KMS-11 (cell line): Measurements from ENCODE around the gene SH3PXD2B.
A peak's percentile ranks its signal among the peaks of the same experiment; 100 is the strongest.
"Not testable (repeated sequence)": the region's sequence is repeated elsewhere in the genome, so short reads cannot be mapped to it uniquely, and the experiment has no call there.

Experiments used
- H2AFZ ChIP-seq: fragments of 200-600 bp; sonication (generic); 2 replicates; pipeline ENCODE4 v1.6.1; 2016; ENCODE audit warnings: antibody characterized with exemption, mixed run types, low read depth
- H3K27ac ChIP-seq: fragments of 200-600 bp; sonication (generic); 2 replicates; pipeline ENCODE4 v1.6.1; 2016; ENCODE audit warnings: mild to moderate bottlenecking, mixed run types
- H3K27me3 ChIP-seq: fragments of 200-600 bp; sonication (generic); 2 replicates; pipeline ENCODE4 v1.6.1; 2017; ENCODE audit warnings: mild to moderate bottlenecking, low read depth, mixed run types, moderate library complexity; ENCODE audit not compliant: insufficient read depth
- H3K36me3 ChIP-seq: fragments of 200-600 bp; sonication (generic); 2 replicates; pipeline ENCODE4 v1.6.1; 2017; ENCODE audit warnings: mild to moderate bottlenecking, mixed run types; ENCODE audit not compliant: insufficient read depth
- H3K4me1 ChIP-seq: fragments of 200-600 bp; sonication (generic); 2 replicates; pipeline ENCODE4 v1.6.1; 2016; ENCODE audit warnings: mild to moderate bottlenecking, low read depth, mixed run types; ENCODE audit not compliant: poor library complexity, severe bottlenecking
- H3K4me2 ChIP-seq: fragments of 200-600 bp; sonication (generic); 2 replicates; pipeline ENCODE4 v1.7.0; 2016; ENCODE audit warnings: mild to moderate bottlenecking, mixed run types
- H3K4me3 ChIP-seq: fragments of 200-600 bp; sonication (generic); IDR thresholded peaks from 2 replicates; pipeline ENCODE4 v1.6.1; 2017; ENCODE audit warnings: low read depth, low read length, mixed read lengths; ENCODE audit not compliant: insufficient read depth
- H3K79me2 ChIP-seq: fragments of 200-600 bp; sonication (generic); 2 replicates; pipeline ENCODE4 v1.6.1; 2016; ENCODE audit warnings: low read depth, mixed run types; ENCODE audit not compliant: insufficient read depth
- H3K9ac ChIP-seq: fragments of 200-600 bp; sonication (generic); 2 replicates; pipeline ENCODE4 v1.6.1; 2016; ENCODE audit warnings: mild to moderate bottlenecking, mixed run types
- H4K20me1 ChIP-seq: fragments of 200-600 bp; sonication (generic); 2 replicates; pipeline ENCODE4 v1.6.1; 2016; ENCODE audit warnings: mild to moderate bottlenecking, mixed run types; ENCODE audit not compliant: insufficient read depth
- TF ChIP-seq, protein P1 (sequence below): fragments of 200-600 bp; sonication (generic); conservative IDR thresholded peaks from 2 replicates; pipeline ENCODE4 v1.6.1; 2017; ENCODE audit warnings: low read depth, mild to moderate bottlenecking, antibody characterized with exemption, low read length, moderate library complexity, mixed read lengths

The SH3PXD2B gene

GRCh38 chr5:172288465-172288864 is 165.9 kb downstream of the SH3PXD2B start:
- Histone ChIP-seq H2AFZ (no peak overlapping the region), H3K27ac (no peak overlapping the region), H4K20me1 (no peaks in the 10 kb centered on the region), H3K4me1 (no peaks in the 10 kb centered on the region), H3K27me3 (no peaks in the 10 kb centered on the region), H3K36me3 (no peaks in the 10 kb centered on the region), H3K4me3 (no peak overlapping the region), H3K79me2 (no peaks in the 10 kb centered on the region), H3K9ac (no peak overlapping the region), H3K4me2 (no peak overlapping the region)
- TF ChIP-seq, protein P1, sequence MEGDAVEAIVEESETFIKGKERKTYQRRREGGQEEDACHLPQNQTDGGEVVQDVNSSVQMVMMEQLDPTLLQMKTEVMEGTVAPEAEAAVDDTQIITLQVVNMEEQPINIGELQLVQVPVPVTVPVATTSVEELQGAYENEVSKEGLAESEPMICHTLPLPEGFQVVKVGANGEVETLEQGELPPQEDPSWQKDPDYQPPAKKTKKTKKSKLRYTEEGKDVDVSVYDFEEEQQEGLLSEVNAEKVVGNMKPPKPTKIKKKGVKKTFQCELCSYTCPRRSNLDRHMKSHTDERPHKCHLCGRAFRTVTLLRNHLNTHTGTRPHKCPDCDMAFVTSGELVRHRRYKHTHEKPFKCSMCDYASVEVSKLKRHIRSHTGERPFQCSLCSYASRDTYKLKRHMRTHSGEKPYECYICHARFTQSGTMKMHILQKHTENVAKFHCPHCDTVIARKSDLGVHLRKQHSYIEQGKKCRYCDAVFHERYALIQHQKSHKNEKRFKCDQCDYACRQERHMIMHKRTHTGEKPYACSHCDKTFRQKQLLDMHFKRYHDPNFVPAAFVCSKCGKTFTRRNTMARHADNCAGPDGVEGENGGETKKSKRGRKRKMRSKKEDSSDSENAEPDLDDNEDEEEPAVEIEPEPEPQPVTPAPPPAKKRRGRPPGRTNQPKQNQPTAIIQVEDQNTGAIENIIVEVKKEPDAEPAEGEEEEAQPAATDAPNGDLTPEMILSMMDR, result no peak

GRCh38 chr5:172287140-172287539 is 167.2 kb downstream of the SH3PXD2B start:
- not testable (repeated sequence) for H3K4me3 ChIP-seq, H3K4me1 ChIP-seq, H2AFZ ChIP-seq, H3K27me3 ChIP-seq, H3K27ac ChIP-seq, H3K79me2 ChIP-seq, H3K36me3 ChIP-seq, H3K9ac ChIP-seq, H4K20me1 ChIP-seq, H3K4me2 ChIP-seq

- H3K36me3 ChIP-seq, result no peaks in the 10 kb centered on the region
- H3K4me2 ChIP-seq, result peak overlapping the region; percentile 76; the same call in 1 of the 2 replicates
- H3K4me1 ChIP-seq, result peaks cover 4% of the 10 kb centered on the region
- H3K79me2 ChIP-seq, result no peaks in the 10 kb centered on the region
- H3K9ac ChIP-seq, result no peak overlapping the region
- H4K20me1 ChIP-seq, result no peaks in the 10 kb centered on the region
- H3K27me3 ChIP-seq, result no peaks in the 10 kb centered on the region
- no peak overlapping the region for H3K4me3 ChIP-seq
- H3K27ac ChIP-seq, result no peak overlapping the region
- H2AFZ ChIP-seq, result no peak overlapping the region
- TF ChIP-seq, protein P1, result no peak
Observed at GRCh38 chr5:172285226-172286143, 168.8 kb downstream of the SH3PXD2B start.

DNA sequence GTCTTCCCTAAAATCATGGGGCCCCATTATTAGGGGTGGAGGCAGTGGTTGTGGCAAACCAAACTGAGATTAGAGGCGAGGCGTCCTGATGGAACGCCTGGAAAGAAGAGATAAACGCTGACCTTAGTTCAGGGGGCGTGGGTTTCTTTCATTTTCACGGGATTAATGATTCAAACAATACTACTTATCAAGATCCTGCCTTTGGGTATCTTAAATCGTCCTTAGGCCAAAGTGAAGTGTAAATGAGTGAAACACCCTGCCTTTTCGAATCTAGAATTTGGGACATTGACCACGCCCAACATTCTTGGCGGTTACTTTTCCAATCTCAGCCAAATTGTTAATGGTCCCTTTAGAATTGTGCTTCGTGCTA is 169.7 kb downstream of the SH3PXD2B start:
- H3K36me3 ChIP-seq, result no peaks in the 10 kb centered on the region
- no peak overlapping the region for H3K27ac ChIP-seq
- peak overlapping the region; percentile 49 for H2AFZ ChIP-seq
- H3K79me2 ChIP-seq, result no peaks in the 10 kb centered on the region
- peaks cover 4% of the 10 kb centered on the region for H3K4me1 ChIP-seq
- H3K9ac ChIP-seq, result peak overlapping the region; percentile 15; the same call in 1 of the 2 replicates
- TF ChIP-seq, protein P1, result no peak
- no peaks in the 10 kb centered on the region for H4K20me1 ChIP-seq
- H3K27me3 ChIP-seq, result no peaks in the 10 kb centered on the region
- no peak overlapping the region for H3K4me3 ChIP-seq
- peak overlapping the region; percentile 76 for H3K4me2 ChIP-seq
